CD4-positive, alpha-beta T cell (primary cell): ENCODE results near the gene AZU1. TPM values are rescaled to one million over a fixed set of nuclear protein-coding genes. Genes with fewer than 3 reads are reported as not detected.

ENCODE experiments used
- ATAC-seq: fragments of 200-7000 bp; cut with Tn5 transposase; one replicate; pipeline ENCODE4 v1.10.0; 2022; ENCODE audit warnings: mild to moderate bottlenecking; ENCODE audit not compliant: poor library complexity
- CTCF ChIA-PET: fragments of 350-600 bp; sonication (Branson Sonifier 250); formaldehyde crosslinking; loops from one replicate; lab custom pipeline; 2021; ENCODE audit warnings: antibody characterized with exemption, inconsistent platforms; lab: Charles Lee
- POLR2A ChIA-PET: fragments of 350-600 bp; sonication (Branson Sonifier 250); formaldehyde crosslinking; loops from one replicate; lab custom pipeline; 2021; ENCODE audit warnings: antibody characterized with exemption, inconsistent platforms; lab: Charles Lee
- DNase-seq, 14 experiments: peaks; one replicate each; pipeline ENCODE4 v3.0.0-alpha.2; 2013 to 2020; ENCODE audit warnings: mixed read lengths in 2 of 14
- H3K27ac ChIP-seq, 2 donors: one replicate each; pipeline versions ENCODE4 v1.5.1 to v1.7.0; 2013; ENCODE audit warnings: low read length in 2 of 2, low read depth in 1 of 2, mild to moderate bottlenecking in 1 of 2
- H3K27me3 ChIP-seq, 2 experiments: 1 replicate in 1 of 2; 2 replicates in 1 of 2; pipeline versions ENCODE4 v1.6.1 to v1.7.0; 2013; ENCODE audit warnings: low read length in 2 of 2, control low read depth in 1 of 2, mild to moderate bottlenecking in 1 of 2, moderate library complexity in 1 of 2; ENCODE audit not compliant: insufficient read depth in 2 of 2, control insufficient read depth in 1 of 2
- H3K36me3 ChIP-seq: one replicate; pipeline ENCODE4 v1.6.1; 2013; ENCODE audit warnings: low read length, control low read depth; ENCODE audit not compliant: insufficient read depth
- H3K4me1 ChIP-seq: one replicate; pipeline ENCODE4 v1.6.1; 2013; ENCODE audit warnings: low read length, control low read depth; ENCODE audit not compliant: insufficient read depth
- H3K4me3 ChIP-seq: one replicate; pipeline ENCODE4 v1.5.1; 2013; ENCODE audit warnings: mild to moderate bottlenecking, low read length, moderate library complexity
- H3K9me3 ChIP-seq, 2 experiments: 1 replicate in 1 of 2; 2 replicates in 1 of 2; pipeline versions ENCODE4 v1.6.1 to v1.7.0; 2013; ENCODE audit warnings: low read length in 2 of 2, mild to moderate bottlenecking in 2 of 2, control low read depth in 1 of 2, moderate library complexity in 1 of 2; ENCODE audit not compliant: control insufficient read depth in 1 of 2, insufficient read depth in 1 of 2
- H3K27ac Mint-ChIP-seq: one replicate; pipeline ENCODE4 v1.8.0; 2020; ENCODE audit warnings: mixed read lengths
- H3K27me3 Mint-ChIP-seq: one replicate; pipeline ENCODE4 v1.8.0; 2021; ENCODE audit warnings: mixed read lengths
- H3K36me3 Mint-ChIP-seq: one replicate; pipeline ENCODE4 v1.8.0; 2021; ENCODE audit warnings: low read depth, mixed read lengths
- H3K4me1 Mint-ChIP-seq: one replicate; pipeline ENCODE4 v1.8.0; 2021; ENCODE audit warnings: low read depth, mixed read lengths
- H3K4me3 Mint-ChIP-seq: one replicate; pipeline ENCODE4 v1.8.0; 2020; ENCODE audit warnings: mild to moderate bottlenecking, mixed read lengths
- H3K9me3 Mint-ChIP-seq: one replicate; pipeline ENCODE4 v1.8.0; 2020; ENCODE audit warnings: mixed read lengths
- CTCF ChIP-seq: fragments of 200-600 bp; IDR thresholded peaks from one replicate; pipeline ENCODE4 v1.8.0; 2022; ENCODE audit warnings: antibody characterized with exemption, mild to moderate bottlenecking
- intact Hi-C, 2 experiments: fragments of 100-400 bp; cut with DNase I in 1 of 2; cut with micrococcal nuclease in 1 of 2; formaldehyde crosslinking; loops; one replicate each; pipeline versions ENCODE4 v1.15.1 to v1.9.0; 2023 to 2025; cut with DNase I, micrococcal nuclease
- total RNA-seq, 174 experiments: library from RNA in 2 of 174; stranded (reverse) in 2 of 174; gene quantifications; one replicate each; pipeline ENCODE4 v1.2.3 and lab custom pipeline; 2021 to 2026

The AZU1 gene
- total RNA-seq, 2 experiments from 2014 or later, result 0.47 to 0.49 TPM

- intact Hi-C loops, result no loop called here
- no peak overlapping the region for H3K27ac Mint-ChIP-seq
- DNase-seq (no peak), ATAC-seq (no peak)
- H3K4me3 ChIP-seq, result no peak overlapping the region
- H3K4me1 Mint-ChIP-seq, result no peaks in the 10 kb centered on the region
- ChIA-PET CTCF (interaction anchor here (0.6 kb wide), 1 partner anchor 160 kb away, joined by 3 read pairs; no protein-coding TSS in a partner anchor), POLR2A (no interaction called here)
- H3K27ac ChIP-seq, result no peak overlapping the region
- H3K9me3 Mint-ChIP-seq, result no peaks in the 10 kb centered on the region
- TF ChIP-seq CTCF, result no peak
- H3K27me3 Mint-ChIP-seq, result no peaks in the 10 kb centered on the region
- H3K9me3 ChIP-seq, result peaks cover 0 to 11% of the 10 kb centered on the region in 2 experiments
- H3K36me3 Mint-ChIP-seq, result peaks cover 54% of the 10 kb centered on the region
- H3K27me3 ChIP-seq, result no peaks in the 10 kb centered on the region
- H3K36me3 ChIP-seq, result peaks cover 45% of the 10 kb centered on the region
- H3K4me1 ChIP-seq, result no peaks in the 10 kb centered on the region
- no peak overlapping the region for H3K4me3 Mint-ChIP-seq
Observed at GRCh38 chr19:812747-813218, 14.9 kb upstream of the AZU1 start.

GRCh38 chr19:813219-814151, 14.2 kb upstream of the AZU1 start:
- intact Hi-C loops, result no loop called here
- ChIA-PET POLR2A (no interaction called here), CTCF (interaction anchor here (0.6 kb wide), 1 partner anchor 159 kb away, joined by 3 read pairs; no protein-coding TSS in a partner anchor)
- Histone ChIP-seq H3K27me3 (no peaks in the 10 kb centered on the region), H3K9me3 (peaks cover 0 to 11% of the 10 kb centered on the region in 2 experiments), H3K27ac (no peak overlapping the region), H3K4me1 (no peaks in the 10 kb centered on the region), H3K4me3 (no peak overlapping the region), H3K36me3 (peaks cover 38% of the 10 kb centered on the region)
- ATAC-seq, result no peak
- H3K36me3 Mint-ChIP-seq, result peaks cover 50% of the 10 kb centered on the region
- no peak overlapping the region for H3K4me3 Mint-ChIP-seq
- H3K9me3 Mint-ChIP-seq, result no peaks in the 10 kb centered on the region
- no peaks in the 10 kb centered on the region for H3K4me1 Mint-ChIP-seq
- no peak for TF ChIP-seq CTCF
- H3K27me3 Mint-ChIP-seq, result no peaks in the 10 kb centered on the region
- H3K27ac Mint-ChIP-seq, result peak overlapping the region; percentile 20
- no peak for DNase-seq

GRCh38 chr19:814152-815078, 13.2 kb upstream of the AZU1 start:
- peak in 1 of 14 experiments; percentile 47 for DNase-seq
- H3K36me3 ChIP-seq, result peaks cover 29% of the 10 kb centered on the region
- Mint-ChIP-seq H3K4me3 (no peak overlapping the region), H3K27ac (peak overlapping the region; percentile 20), H3K9me3 (no peaks in the 10 kb centered on the region), H3K4me1 (no peaks in the 10 kb centered on the region), H3K27me3 (no peaks in the 10 kb centered on the region), H3K36me3 (peaks cover 47% of the 10 kb centered on the region)
- intact Hi-C loops, result no loop called here
- ATAC-seq, result no peak
- H3K27me3 ChIP-seq, result no peaks in the 10 kb centered on the region
- CTCF ChIA-PET, result no interaction called here
- no peaks in the 10 kb centered on the region for H3K4me1 ChIP-seq
- no peak for TF ChIP-seq CTCF
- POLR2A ChIA-PET, result no interaction called here
- no peak overlapping the region for H3K27ac ChIP-seq
- no peak overlapping the region for H3K4me3 ChIP-seq
- peaks cover 0 to 11% of the 10 kb centered on the region in 2 experiments for H3K9me3 ChIP-seq
